Measurements from ENCODE around the gene LAMA3. TPM values are rescaled to one million over a fixed set of nuclear protein-coding genes. Genes with fewer than 3 reads are reported as not detected.

The LAMA3 gene
- 8.3 and 33.3 TPM in 2 replicates for total RNA-seq

DNA sequence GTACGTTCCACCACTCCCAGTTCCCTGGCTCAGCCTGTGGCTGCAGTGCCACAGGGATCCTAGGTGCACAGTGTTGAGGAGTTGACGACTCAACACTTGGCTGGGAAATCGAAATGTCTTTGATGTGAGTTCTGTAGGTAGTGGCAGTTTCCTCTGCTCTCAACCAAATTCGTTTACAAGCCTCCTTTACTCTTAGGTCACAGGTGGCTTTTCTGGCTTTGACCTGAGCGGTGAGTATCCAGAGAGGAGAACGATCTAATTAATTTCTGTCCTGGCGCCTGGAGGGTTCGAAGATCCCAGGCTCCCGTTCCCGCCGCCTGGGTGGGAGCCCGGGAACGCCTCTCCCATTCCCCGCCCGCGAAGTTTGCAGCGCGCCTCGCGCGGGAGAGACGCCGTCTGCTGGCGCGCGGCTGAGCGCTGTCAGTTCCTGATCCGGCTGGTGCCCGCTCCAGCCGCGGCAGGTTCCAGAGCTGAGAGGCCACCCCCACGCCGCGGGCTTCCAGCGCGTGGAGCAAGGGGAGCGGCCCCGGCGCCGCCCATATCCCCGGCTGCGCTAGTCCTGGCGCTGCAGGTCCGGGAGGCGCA, at the start of gene LAMA3:
TSS of gene LAMA3 (plus strand) at position 423 of the 585 bp plus-strand sequence. CDS start 231 bp downstream, outside the sequence.
- Histone ChIP-seq H3K27ac (ENCODE audit: low read depth, low read length) (no peak within 1 kb of the TSS), H3K27me3 (ENCODE audit: insufficient read depth, low read length) (peaks cover 9% of the 10 kb centered on the region), H3K4me1 (ENCODE audit: insufficient read depth, low read length) (peaks cover 18% of the 10 kb centered on the region), H3K4me2 (ENCODE audit: insufficient read depth, low read length) (peak within 1 kb of the TSS; percentile 88), H3K79me2 (ENCODE audit: insufficient read depth, low read length) (peaks cover 5% of the 10 kb centered on the region), H2AFZ (ENCODE audit: low read length) (peak within 1 kb of the TSS; percentile 86), H3K36me3 (ENCODE audit: insufficient read depth, low read length) (no peaks in the 10 kb centered on the region), H3K4me3 (ENCODE audit: insufficient read depth, low read length) (peak within 1 kb of the TSS; percentile 77), H3K9me3 (ENCODE audit: low read depth, low read length) (no peaks in the 10 kb centered on the region), H4K20me1 (ENCODE audit: insufficient read depth, low read length) (no peaks in the 10 kb centered on the region)
- DNase-seq (ENCODE audit: insufficient read length, low spot score, missing footprints), result peak; percentile 88
- peak; percentile 23 for TF ChIP-seq CTCF (IDR thresholded peaks at IDR 0.05; ENCODE audit: extremely low read depth, low read depth, low read length)

DNA sequence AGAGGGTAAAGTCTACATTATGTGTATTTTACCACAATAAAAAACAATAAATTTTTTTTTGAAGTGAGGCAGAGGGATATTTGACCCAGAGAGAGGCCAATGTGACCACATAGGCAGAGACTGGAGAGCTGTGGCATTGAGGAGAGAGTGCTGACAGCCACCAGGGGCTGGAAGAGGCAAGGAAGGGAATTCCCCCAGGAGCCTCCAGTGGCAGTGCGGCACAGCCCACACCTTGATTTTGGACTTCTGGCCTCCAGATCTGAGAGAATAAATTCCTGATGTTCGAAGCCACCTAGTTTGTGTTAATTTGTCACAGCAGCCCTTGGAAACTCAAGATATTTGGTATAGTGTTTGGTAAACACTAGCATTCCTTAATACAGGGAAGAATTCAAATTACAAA, 49.2 kb upstream of the LAMA3 start:
- Histone ChIP-seq H4K20me1 (ENCODE audit: insufficient read depth, low read length) (no peaks in the 10 kb centered on the region), H3K4me1 (ENCODE audit: insufficient read depth, low read length) (no peaks in the 10 kb centered on the region), H3K4me2 (ENCODE audit: insufficient read depth, low read length) (no peak overlapping the region), H3K4me3 (ENCODE audit: insufficient read depth, low read length) (no peak overlapping the region), H3K79me2 (ENCODE audit: insufficient read depth, low read length) (no peaks in the 10 kb centered on the region), H3K27ac (ENCODE audit: low read depth, low read length) (no peak overlapping the region), H2AFZ (ENCODE audit: low read length) (no peak overlapping the region), H3K9me3 (ENCODE audit: low read depth, low read length) (no peaks in the 10 kb centered on the region), H3K27me3 (ENCODE audit: insufficient read depth, low read length) (peaks cover 5% of the 10 kb centered on the region), H3K36me3 (ENCODE audit: insufficient read depth, low read length) (no peaks in the 10 kb centered on the region)
- no peak for DNase-seq (ENCODE audit: insufficient read length, low spot score, missing footprints)
- no peak for TF ChIP-seq CTCF (IDR thresholded peaks at IDR 0.05; ENCODE audit: extremely low read depth, low read depth, low read length)

DNA sequence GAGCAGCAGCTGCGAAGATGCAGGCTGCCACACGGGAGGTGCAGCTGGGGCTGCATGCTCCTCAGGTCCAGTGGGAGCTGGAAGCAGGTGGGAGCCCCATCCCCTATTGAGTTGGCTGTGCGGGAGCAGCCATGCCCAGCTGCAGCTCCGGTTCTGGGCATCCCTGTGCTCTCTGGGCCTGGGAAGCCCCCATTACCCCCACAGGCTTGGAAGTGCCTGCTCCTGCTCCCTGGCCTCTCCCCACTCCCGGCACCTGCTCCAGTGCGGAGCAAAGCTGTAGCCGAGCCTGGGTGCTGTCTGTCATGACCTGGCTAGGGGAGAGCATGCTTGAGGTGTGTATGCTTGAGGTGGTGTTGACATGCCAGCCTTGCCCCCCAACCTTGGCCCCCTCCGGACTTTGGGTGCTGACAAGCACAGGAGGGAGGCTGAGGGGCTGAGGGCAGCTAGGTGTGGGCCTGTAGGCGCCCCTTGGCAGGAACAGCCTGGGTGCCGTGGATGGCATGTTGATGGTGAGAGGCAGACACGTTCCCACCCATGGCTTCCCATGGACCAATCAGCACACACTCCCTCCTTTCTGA, 48.0 kb upstream of the LAMA3 start:
- Histone ChIP-seq H3K36me3 (ENCODE audit: insufficient read depth, low read length) (no peaks in the 10 kb centered on the region), H2AFZ (ENCODE audit: low read length) (no peak overlapping the region), H4K20me1 (ENCODE audit: insufficient read depth, low read length) (no peaks in the 10 kb centered on the region), H3K4me2 (ENCODE audit: insufficient read depth, low read length) (no peak overlapping the region), H3K4me1 (ENCODE audit: insufficient read depth, low read length) (no peaks in the 10 kb centered on the region), H3K4me3 (ENCODE audit: insufficient read depth, low read length) (no peak overlapping the region), H3K79me2 (ENCODE audit: insufficient read depth, low read length) (no peaks in the 10 kb centered on the region), H3K9me3 (ENCODE audit: low read depth, low read length) (no peaks in the 10 kb centered on the region), H3K27ac (ENCODE audit: low read depth, low read length) (no peak overlapping the region), H3K27me3 (ENCODE audit: insufficient read depth, low read length) (peaks cover 5% of the 10 kb centered on the region)
- no peak for DNase-seq (ENCODE audit: insufficient read length, low spot score, missing footprints)
- no peak for TF ChIP-seq CTCF (IDR thresholded peaks at IDR 0.05; ENCODE audit: extremely low read depth, low read depth, low read length)

DNA sequence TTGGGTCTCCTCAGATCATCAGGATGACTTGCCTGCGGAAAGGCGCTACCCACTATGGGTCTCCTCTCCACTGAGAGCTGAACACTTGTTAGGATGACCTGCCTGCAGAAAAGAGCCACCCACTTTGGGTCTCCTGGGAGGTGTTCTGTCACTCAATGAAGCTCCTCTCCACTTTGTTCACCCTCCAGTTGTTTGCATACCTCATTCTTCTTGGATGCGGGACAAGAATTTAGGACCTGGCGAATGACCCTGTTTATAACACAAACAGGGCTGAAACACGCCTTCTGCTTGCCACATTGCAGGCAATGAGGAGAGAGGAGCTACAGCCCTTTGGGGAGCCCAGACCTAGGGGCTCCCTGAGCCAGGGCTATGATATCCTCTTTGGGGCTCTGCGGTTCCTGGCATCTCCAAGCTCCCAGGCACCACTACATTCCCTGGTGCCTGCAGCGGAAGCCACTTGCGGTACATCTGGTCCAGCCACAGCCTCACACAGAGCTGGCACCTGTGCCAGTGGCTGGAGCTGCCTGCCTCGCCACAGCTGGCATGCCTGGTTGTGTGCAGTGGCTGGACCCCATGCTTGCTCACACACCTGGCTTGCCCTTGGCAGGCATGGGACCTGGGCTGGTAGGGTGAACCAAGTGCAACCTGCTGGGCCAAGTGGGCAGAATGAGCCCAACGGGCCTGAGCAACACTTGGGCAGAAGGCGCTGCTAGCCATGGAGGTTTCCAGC, 47.2 kb upstream of the LAMA3 start:
- H3K4me2 ChIP-seq (ENCODE audit: insufficient read depth, low read length), result no peak overlapping the region
- H3K27ac ChIP-seq (ENCODE audit: low read depth, low read length), result no peak overlapping the region
- H3K79me2 ChIP-seq (ENCODE audit: insufficient read depth, low read length), result no peaks in the 10 kb centered on the region
- H3K36me3 ChIP-seq (ENCODE audit: insufficient read depth, low read length), result no peaks in the 10 kb centered on the region
- no peak for TF ChIP-seq CTCF (IDR thresholded peaks at IDR 0.05; ENCODE audit: extremely low read depth, low read depth, low read length)
- H3K27me3 ChIP-seq (ENCODE audit: insufficient read depth, low read length), result peaks cover 5% of the 10 kb centered on the region
- H3K9me3 ChIP-seq (ENCODE audit: low read depth, low read length), result no peaks in the 10 kb centered on the region
- no peak for DNase-seq (ENCODE audit: insufficient read length, low spot score, missing footprints)
- no peak overlapping the region for H3K4me3 ChIP-seq (ENCODE audit: insufficient read depth, low read length)
- H3K4me1 ChIP-seq (ENCODE audit: insufficient read depth, low read length), result no peaks in the 10 kb centered on the region
- no peaks in the 10 kb centered on the region for H4K20me1 ChIP-seq (ENCODE audit: insufficient read depth, low read length)
- H2AFZ ChIP-seq (ENCODE audit: low read length), result no peak overlapping the region
